GM12891 (cell line): Measurements from ENCODE around the gene PRKCSH.

ENCODE experiments used
- PAX5 ChIP-seq: IDR thresholded peaks from 2 replicates; pipeline ENCODE4 v1.6.1; 2011; ENCODE audit warnings: low read length, moderate library complexity, mild to moderate bottlenecking; ENCODE audit not compliant: insufficient read depth, severe bottlenecking
- POLR2A ChIP-seq: IDR thresholded peaks from 2 replicates; pipeline ENCODE4 v1.6.1; 2011; ENCODE audit warnings: low read depth, low read length, control low read depth
- POLR2AphosphoS5 ChIP-seq: IDR thresholded peaks from 2 replicates; pipeline ENCODE4 v1.6.1; 2011; ENCODE audit warnings: low read depth, low read length, control low read depth
- POU2F2 ChIP-seq: IDR thresholded peaks from 2 replicates; pipeline ENCODE4 v1.6.1; 2011; ENCODE audit warnings: low read depth, mild to moderate bottlenecking, control low read depth, low read length, moderate library complexity
- SPI1 ChIP-seq: IDR thresholded peaks from 2 replicates; pipeline ENCODE4 v1.6.1; 2011; ENCODE audit warnings: low read depth, low read length, control low read depth
- TAF1 ChIP-seq: IDR thresholded peaks from 2 replicates; pipeline ENCODE4 v1.6.1; 2011; ENCODE audit warnings: low read depth, low read length, control low read depth

DNA sequence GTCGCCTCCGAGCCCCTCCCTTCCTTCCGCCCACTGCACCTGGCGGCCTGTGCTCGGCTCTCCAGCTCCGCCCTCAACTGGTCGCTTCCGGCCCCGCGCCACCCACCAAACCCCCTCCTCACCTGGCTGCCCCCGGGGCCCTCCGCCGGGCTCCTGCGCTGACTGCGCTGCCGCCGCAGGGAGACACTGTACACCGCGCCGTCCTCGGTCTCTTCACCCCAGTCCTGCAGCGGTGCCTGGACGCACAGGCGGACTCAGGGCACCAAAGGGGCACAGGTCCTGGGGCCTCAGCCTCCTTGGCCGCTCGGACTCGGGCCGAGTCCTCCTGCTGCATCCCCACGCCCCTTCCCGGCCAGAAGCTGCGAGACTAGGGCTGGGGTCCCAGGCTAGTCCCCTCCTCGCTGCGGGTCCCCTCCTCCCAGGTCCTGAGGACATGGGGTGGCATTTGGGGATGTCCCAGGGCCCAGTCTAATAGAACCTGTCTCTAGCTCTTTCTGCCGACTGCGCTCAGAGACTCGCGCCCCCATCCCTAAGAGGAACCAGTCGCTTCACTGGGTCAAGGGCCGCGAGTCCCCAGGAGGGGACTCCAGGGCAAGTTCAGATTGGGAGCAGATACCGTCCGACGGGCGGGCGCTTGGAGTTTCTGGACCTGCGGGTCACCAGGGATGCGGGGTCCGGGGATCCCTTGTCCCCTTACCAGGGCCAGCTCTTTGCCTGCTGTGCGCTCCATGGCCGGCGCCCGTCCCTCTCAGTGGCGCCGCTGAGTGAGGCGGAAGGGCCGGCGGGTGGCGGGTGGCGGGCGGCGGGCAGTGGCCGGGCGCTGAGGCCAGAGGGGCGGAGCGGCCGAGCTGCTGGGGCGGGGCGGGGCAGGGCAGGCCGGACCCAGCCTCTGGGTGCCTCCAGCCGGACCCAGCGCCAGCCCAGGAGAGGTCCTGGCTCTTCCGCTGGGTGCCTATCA lies 16.6 kb upstream of the PRKCSH start, which contains the start of gene RGL3:
- TF ChIP-seq POLR2A (no peak), POLR2AphosphoS5 (no peak), SPI1 (no peak), TAF1 (no peak), PAX5 (no peak), POU2F2 (no peak)
